ENCODE data around the gene NPRL2.

The NPRL2 gene

GRCh38 chr3:50351323-50351697 lies 735 bp upstream of the NPRL2 start:
- TF ChIP-seq POLR2A (IDR thresholded peaks at IDR 0.05; ENCODE audit: extremely low read depth, insufficient read length) (no peak), MYC (IDR thresholded peaks at IDR 0.05; ENCODE audit: low read depth, low read length) (no peak), CTCF (IDR thresholded peaks at IDR 0.05; ENCODE audit: low read depth, low read length) (no peak), MAX (IDR thresholded peaks at IDR 0.05; ENCODE audit: low read depth, low read length) (no peak)
- peak overlapping the region; percentile 86 for H3K4me3 ChIP-seq (ENCODE audit: low read depth, low read length)
- no peak for DNase-seq (ENCODE audit: low read depth)

- peak overlapping the region; percentile 86 for H3K4me3 ChIP-seq (ENCODE audit: low read depth, low read length)
- DNase-seq (ENCODE audit: low read depth): no peak
- TF ChIP-seq MYC (IDR thresholded peaks at IDR 0.05; ENCODE audit: low read depth, low read length) (no peak), POLR2A (IDR thresholded peaks at IDR 0.05; ENCODE audit: extremely low read depth, insufficient read length) (no peak), CTCF (IDR thresholded peaks at IDR 0.05; ENCODE audit: low read depth, low read length) (no peak), MAX (IDR thresholded peaks at IDR 0.05; ENCODE audit: low read depth, low read length) (no peak)
These were observed 405 bp downstream of the NPRL2 start for GRCh38 chr3:50350213-50350526.

GRCh38 chr3:50347187-50347813 lies 3.3 kb downstream of the NPRL2 start:
- TF ChIP-seq POLR2A (IDR thresholded peaks at IDR 0.05; ENCODE audit: extremely low read depth, insufficient read length) (no peak), MYC (IDR thresholded peaks at IDR 0.05; ENCODE audit: low read depth, low read length) (0 out of 2 replicates have a peak, but pooled peaks have one; percentile 14), MAX (IDR thresholded peaks at IDR 0.05; ENCODE audit: low read depth, low read length) (peak; percentile 22; the same call in 1 of the 2 replicates), CTCF (IDR thresholded peaks at IDR 0.05; ENCODE audit: low read depth, low read length) (peak; percentile 52)
- no peak overlapping the region for H3K4me3 ChIP-seq (ENCODE audit: low read depth, low read length)
- peak; percentile 81 for DNase-seq (ENCODE audit: low read depth)

- DNase-seq (ENCODE audit: low read depth): no peak
- no peak for TF ChIP-seq CTCF (IDR thresholded peaks at IDR 0.05; ENCODE audit: low read depth, low read length)
- TF ChIP-seq MAX (IDR thresholded peaks at IDR 0.05; ENCODE audit: low read depth, low read length): no peak
- no peak for TF ChIP-seq POLR2A (IDR thresholded peaks at IDR 0.05; ENCODE audit: extremely low read depth, insufficient read length)
- TF ChIP-seq MYC (IDR thresholded peaks at IDR 0.05; ENCODE audit: low read depth, low read length): no peak
- H3K4me3 ChIP-seq (ENCODE audit: low read depth, low read length): no peak within 1 kb of the TSS
These were observed 4.9 kb downstream of the NPRL2 start, which contains the start of gene ZMYND10 for GRCh38 chr3:50345586-50346234. Gene ZMYND10, minus strand, starts transcription at chr3:50345732. Its CDS starts 153 bp downstream, at chr3:50345579.

- no peak for TF ChIP-seq MAX (IDR thresholded peaks at IDR 0.05; ENCODE audit: low read depth, low read length)
- no peak for TF ChIP-seq CTCF (IDR thresholded peaks at IDR 0.05; ENCODE audit: low read depth, low read length)
- no peak for TF ChIP-seq MYC (IDR thresholded peaks at IDR 0.05; ENCODE audit: low read depth, low read length)
- TF ChIP-seq POLR2A (IDR thresholded peaks at IDR 0.05; ENCODE audit: extremely low read depth, insufficient read length): no peak
- DNase-seq (ENCODE audit: low read depth): no peak
- H3K4me3 ChIP-seq (ENCODE audit: low read depth, low read length): no peak overlapping the region
These were observed 5.6 kb downstream of the NPRL2 start for GRCh38 chr3:50345008-50345407.
